ENCODE measurements around the gene PARD3B. TPM values are rescaled to one million over a fixed set of nuclear protein-coding genes. Genes with fewer than 3 reads are reported as not detected.
A peak's percentile ranks its signal among the peaks of the same experiment; 100 is the strongest.

Gene PARD3B
- total RNA-seq, 4 donors from 2014 or later, result 21.8 to 85.6 (median 36.1) TPM

- Histone ChIP-seq H3K4me3 (no peak overlapping the region), H3K9me3 (no peaks in the 10 kb centered on the region), H3K27ac (peak overlapping the region; percentile 1 to 73), H3K27me3 (no peaks in the 10 kb centered on the region), H3K4me1 (no peaks in the 10 kb centered on the region), H3K36me3 (no peaks in the 10 kb centered on the region)
- DNase-seq, result no peak
- TF ChIP-seq POLR2A (IDR thresholded peaks at IDR 0.05) (no peak), CTCF (IDR thresholded peaks at IDR 0.05) (no peak)
- intact Hi-C loops (cut with DNase I; ENCODE audit: low total_unique reads), result no loop called here
These were observed 308.6 kb downstream of the PARD3B start for GRCh38 chr2:204853905-204854304.

DNA sequence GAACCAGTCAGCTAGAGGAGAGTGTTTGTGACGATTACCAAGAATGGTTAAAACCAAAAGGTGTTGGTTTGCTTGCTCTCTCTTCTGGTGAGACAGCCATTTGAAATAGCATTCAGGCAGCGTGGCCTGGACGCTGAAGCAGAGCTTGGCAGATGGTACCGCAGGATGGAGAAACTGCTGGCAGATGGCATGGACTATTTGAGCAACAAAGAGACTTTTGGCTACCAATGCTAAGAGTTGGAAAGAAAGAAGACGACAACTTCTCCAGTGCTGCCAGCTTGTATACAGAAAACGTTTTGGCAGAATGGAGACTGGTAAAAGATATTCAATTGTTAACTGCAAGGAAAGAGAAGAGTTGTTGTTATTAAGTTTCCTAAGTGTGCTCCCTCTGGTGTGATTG, 315.0 kb downstream of the PARD3B start:
- no peak for TF ChIP-seq POLR2A (IDR thresholded peaks at IDR 0.05)
- no peak for TF ChIP-seq CTCF (IDR thresholded peaks at IDR 0.05)
- intact Hi-C loops (cut with DNase I; ENCODE audit: low total_unique reads), result no loop called here
- H3K27me3 ChIP-seq, result no peaks in the 10 kb centered on the region
- H3K36me3 ChIP-seq, result no peaks in the 10 kb centered on the region
- H3K9me3 ChIP-seq, result no peaks in the 10 kb centered on the region
- H3K4me3 ChIP-seq, result no peak overlapping the region
- DNase-seq, result no peak
- no peaks in the 10 kb centered on the region for H3K4me1 ChIP-seq
- no peak overlapping the region for H3K27ac ChIP-seq

DNA sequence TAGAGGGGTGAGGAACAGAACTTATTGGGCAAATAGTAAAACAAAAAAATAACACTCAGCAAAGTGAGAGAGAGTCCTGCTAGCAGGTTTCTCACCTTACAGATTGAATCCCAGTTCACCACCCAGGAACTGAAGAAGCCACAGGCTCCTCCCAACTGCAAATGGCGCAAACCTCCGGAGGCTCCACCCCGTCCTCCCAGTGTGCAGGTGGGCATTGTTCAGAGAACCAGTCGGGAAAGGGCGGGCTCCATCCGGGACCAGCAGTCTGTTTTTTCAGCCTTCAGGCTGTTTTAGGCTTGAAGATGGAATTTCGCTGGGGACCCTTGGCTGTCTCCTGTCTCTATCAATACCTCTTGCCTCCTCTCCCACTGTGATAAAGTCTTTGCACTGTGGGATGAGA, 317.5 kb downstream of the PARD3B start:
- Histone ChIP-seq H3K27me3 (no peaks in the 10 kb centered on the region), H3K9me3 (no peaks in the 10 kb centered on the region), H3K4me3 (no peak overlapping the region), H3K4me1 (no peaks in the 10 kb centered on the region), H3K36me3 (no peaks in the 10 kb centered on the region), H3K27ac (no peak overlapping the region)
- no peak for DNase-seq
- no peak for TF ChIP-seq POLR2A (IDR thresholded peaks at IDR 0.05)
- intact Hi-C loops (cut with DNase I; ENCODE audit: low total_unique reads), result no loop called here

DNA sequence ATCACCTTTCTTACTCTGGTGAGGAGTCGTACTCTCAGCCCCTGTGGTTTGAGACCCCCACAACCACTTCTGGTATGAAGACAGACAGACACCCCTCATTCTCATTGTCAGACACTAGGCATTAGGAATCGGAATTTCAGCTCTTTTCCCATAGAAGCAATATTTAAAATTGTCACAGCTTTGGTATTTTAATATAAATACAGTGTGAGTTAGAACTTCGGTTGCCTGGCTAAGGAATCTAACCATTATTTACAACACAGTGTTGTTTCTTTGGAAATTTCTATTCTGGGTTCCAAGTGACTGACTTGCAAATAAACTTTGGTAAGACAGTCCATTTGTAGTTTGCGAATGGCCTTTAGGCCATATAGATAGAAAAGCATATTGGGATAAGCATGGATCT, 318.1 kb downstream of the PARD3B start:
- Histone ChIP-seq H3K4me1 (no peaks in the 10 kb centered on the region), H3K27me3 (no peaks in the 10 kb centered on the region), H3K4me3 (no peak overlapping the region), H3K36me3 (no peaks in the 10 kb centered on the region), H3K9me3 (no peaks in the 10 kb centered on the region), H3K27ac (no peak overlapping the region)
- intact Hi-C loops (cut with DNase I; ENCODE audit: low total_unique reads), result no loop called here
- TF ChIP-seq POLR2A (IDR thresholded peaks at IDR 0.05) (no peak), CTCF (IDR thresholded peaks at IDR 0.05) (no peak)
- no peak for DNase-seq

DNA sequence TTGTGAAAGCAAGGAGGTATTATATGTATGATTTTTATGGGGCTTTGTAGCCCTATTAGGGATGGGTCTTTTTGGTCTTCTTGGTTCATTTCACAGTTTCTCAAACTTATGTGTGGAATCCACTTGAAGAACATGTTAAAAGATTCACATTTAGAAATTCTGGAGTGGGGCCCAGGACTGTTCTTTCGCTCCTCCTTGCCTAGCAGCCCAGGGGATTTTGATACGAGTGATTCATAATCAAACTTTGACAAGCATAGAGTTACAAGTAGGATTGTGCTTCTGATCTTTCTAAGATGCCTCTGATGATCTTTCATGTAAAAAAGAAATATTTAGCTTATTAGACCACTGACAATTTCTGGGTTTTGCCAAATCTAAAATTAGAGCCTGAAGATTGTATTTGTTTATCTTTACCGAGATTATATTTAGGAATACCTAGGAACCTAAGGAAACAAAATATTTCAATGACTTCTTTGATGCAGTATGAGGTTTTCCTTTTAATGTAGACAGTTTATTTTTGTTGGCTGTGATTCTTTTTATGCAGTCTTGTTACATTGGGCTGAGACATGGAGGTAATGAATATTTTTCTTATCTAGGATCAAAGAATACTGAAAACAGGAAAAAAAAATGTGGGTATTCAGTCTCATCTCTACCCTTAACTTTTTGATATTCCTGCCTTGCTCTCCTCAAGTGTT, 324.0 kb downstream of the PARD3B start:
- Histone ChIP-seq H3K36me3 (no peaks in the 10 kb centered on the region), H3K4me3 (no peak overlapping the region), H3K27ac (peak overlapping the region in 1 of 2 donors; percentile 4), H3K9me3 (no peaks in the 10 kb centered on the region), H3K4me1 (no peaks in the 10 kb centered on the region), H3K27me3 (no peaks in the 10 kb centered on the region)
- DNase-seq, result no peak
- TF ChIP-seq POLR2A (IDR thresholded peaks at IDR 0.05), result no peak
- no peak for TF ChIP-seq CTCF (IDR thresholded peaks at IDR 0.05)
- intact Hi-C loops (cut with DNase I; ENCODE audit: low total_unique reads), result no loop called here

GRCh38 chr2:204870053-204870452, 324.8 kb downstream of the PARD3B start:
- no peak for TF ChIP-seq POLR2A (IDR thresholded peaks at IDR 0.05)
- no peak for TF ChIP-seq CTCF (IDR thresholded peaks at IDR 0.05)
- no peak for DNase-seq

More at GRCh38 chr2:204870053-204870452, 324.8 kb downstream of the PARD3B start:
- Histone ChIP-seq H3K36me3 (no peaks in the 10 kb centered on the region), H3K4me1 (no peaks in the 10 kb centered on the region), H3K27me3 (no peaks in the 10 kb centered on the region), H3K27ac (no peak overlapping the region), H3K4me3 (no peak overlapping the region), H3K9me3 (no peaks in the 10 kb centered on the region)
- intact Hi-C loops (cut with DNase I; ENCODE audit: low total_unique reads), result no loop called here
